ENCODE data around the gene SERINC3.

DNA sequence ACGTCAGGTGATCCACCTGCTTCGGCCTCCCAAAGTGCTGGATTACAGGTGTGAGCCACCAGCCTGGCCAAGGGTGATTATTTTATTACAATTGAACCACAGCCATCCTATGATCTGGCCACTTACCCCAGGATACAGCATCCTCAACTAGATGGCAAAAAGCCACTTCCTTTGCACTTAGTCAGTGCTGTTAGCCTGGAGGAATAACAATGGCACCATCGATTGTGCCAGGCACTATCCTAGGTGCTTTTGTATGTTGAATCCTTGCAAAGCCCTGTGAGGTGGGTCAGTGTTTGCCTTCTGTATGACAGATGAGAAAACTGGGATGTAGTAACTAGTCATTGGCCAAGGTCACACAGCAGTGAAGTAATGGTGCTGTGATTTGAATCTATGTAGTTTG, 57.4 kb downstream of the SERINC3 start:
- TF ChIP-seq, protein P1, sequence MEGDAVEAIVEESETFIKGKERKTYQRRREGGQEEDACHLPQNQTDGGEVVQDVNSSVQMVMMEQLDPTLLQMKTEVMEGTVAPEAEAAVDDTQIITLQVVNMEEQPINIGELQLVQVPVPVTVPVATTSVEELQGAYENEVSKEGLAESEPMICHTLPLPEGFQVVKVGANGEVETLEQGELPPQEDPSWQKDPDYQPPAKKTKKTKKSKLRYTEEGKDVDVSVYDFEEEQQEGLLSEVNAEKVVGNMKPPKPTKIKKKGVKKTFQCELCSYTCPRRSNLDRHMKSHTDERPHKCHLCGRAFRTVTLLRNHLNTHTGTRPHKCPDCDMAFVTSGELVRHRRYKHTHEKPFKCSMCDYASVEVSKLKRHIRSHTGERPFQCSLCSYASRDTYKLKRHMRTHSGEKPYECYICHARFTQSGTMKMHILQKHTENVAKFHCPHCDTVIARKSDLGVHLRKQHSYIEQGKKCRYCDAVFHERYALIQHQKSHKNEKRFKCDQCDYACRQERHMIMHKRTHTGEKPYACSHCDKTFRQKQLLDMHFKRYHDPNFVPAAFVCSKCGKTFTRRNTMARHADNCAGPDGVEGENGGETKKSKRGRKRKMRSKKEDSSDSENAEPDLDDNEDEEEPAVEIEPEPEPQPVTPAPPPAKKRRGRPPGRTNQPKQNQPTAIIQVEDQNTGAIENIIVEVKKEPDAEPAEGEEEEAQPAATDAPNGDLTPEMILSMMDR (conservative IDR thresholded peaks at IDR 0.05): no peak
- no peak for TF ChIP-seq EZH2 (IDR thresholded peaks at IDR 0.05; ENCODE audit: low read depth)
